ENCODE measurements around the gene VPS37D.

DNA sequence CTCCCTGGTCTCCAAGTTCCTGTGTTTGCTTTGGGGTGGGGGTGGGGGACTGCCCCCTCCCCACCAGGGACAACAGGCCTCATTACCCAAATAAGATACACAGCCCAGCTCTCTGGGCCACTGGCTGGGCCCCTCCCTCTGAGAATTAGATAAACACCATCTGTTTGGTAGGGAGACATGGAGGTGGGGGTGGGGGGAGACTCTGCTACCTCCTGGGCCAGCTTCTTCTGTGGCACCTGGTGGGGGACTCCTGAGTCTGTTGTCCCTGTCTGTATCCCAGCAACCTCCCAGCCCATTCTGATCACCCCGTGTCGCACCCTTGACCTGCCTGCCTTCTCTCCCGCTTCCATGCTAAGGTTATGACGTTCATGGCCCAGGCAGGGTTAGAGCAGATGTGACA, 49.1 kb upstream of the VPS37D start:
- TF ChIP-seq CTCF (conservative IDR thresholded peaks at IDR 0.05; ENCODE audit: low read depth in 2 of 2): no peak
- TF ChIP-seq POLR2AphosphoS5 (IDR thresholded peaks at IDR 0.05; ENCODE audit: low read depth): no peak
- TF ChIP-seq EZH2 (IDR thresholded peaks at IDR 0.05; ENCODE audit: low read depth, unreplicated experiment): no peak
- no peak for TF ChIP-seq JUNB (IDR thresholded peaks at IDR 0.05; ENCODE audit: unreplicated experiment)
- no peak for TF ChIP-seq REST (IDR thresholded peaks at IDR 0.05; ENCODE audit: unreplicated experiment)
- TF ChIP-seq, protein P1, sequence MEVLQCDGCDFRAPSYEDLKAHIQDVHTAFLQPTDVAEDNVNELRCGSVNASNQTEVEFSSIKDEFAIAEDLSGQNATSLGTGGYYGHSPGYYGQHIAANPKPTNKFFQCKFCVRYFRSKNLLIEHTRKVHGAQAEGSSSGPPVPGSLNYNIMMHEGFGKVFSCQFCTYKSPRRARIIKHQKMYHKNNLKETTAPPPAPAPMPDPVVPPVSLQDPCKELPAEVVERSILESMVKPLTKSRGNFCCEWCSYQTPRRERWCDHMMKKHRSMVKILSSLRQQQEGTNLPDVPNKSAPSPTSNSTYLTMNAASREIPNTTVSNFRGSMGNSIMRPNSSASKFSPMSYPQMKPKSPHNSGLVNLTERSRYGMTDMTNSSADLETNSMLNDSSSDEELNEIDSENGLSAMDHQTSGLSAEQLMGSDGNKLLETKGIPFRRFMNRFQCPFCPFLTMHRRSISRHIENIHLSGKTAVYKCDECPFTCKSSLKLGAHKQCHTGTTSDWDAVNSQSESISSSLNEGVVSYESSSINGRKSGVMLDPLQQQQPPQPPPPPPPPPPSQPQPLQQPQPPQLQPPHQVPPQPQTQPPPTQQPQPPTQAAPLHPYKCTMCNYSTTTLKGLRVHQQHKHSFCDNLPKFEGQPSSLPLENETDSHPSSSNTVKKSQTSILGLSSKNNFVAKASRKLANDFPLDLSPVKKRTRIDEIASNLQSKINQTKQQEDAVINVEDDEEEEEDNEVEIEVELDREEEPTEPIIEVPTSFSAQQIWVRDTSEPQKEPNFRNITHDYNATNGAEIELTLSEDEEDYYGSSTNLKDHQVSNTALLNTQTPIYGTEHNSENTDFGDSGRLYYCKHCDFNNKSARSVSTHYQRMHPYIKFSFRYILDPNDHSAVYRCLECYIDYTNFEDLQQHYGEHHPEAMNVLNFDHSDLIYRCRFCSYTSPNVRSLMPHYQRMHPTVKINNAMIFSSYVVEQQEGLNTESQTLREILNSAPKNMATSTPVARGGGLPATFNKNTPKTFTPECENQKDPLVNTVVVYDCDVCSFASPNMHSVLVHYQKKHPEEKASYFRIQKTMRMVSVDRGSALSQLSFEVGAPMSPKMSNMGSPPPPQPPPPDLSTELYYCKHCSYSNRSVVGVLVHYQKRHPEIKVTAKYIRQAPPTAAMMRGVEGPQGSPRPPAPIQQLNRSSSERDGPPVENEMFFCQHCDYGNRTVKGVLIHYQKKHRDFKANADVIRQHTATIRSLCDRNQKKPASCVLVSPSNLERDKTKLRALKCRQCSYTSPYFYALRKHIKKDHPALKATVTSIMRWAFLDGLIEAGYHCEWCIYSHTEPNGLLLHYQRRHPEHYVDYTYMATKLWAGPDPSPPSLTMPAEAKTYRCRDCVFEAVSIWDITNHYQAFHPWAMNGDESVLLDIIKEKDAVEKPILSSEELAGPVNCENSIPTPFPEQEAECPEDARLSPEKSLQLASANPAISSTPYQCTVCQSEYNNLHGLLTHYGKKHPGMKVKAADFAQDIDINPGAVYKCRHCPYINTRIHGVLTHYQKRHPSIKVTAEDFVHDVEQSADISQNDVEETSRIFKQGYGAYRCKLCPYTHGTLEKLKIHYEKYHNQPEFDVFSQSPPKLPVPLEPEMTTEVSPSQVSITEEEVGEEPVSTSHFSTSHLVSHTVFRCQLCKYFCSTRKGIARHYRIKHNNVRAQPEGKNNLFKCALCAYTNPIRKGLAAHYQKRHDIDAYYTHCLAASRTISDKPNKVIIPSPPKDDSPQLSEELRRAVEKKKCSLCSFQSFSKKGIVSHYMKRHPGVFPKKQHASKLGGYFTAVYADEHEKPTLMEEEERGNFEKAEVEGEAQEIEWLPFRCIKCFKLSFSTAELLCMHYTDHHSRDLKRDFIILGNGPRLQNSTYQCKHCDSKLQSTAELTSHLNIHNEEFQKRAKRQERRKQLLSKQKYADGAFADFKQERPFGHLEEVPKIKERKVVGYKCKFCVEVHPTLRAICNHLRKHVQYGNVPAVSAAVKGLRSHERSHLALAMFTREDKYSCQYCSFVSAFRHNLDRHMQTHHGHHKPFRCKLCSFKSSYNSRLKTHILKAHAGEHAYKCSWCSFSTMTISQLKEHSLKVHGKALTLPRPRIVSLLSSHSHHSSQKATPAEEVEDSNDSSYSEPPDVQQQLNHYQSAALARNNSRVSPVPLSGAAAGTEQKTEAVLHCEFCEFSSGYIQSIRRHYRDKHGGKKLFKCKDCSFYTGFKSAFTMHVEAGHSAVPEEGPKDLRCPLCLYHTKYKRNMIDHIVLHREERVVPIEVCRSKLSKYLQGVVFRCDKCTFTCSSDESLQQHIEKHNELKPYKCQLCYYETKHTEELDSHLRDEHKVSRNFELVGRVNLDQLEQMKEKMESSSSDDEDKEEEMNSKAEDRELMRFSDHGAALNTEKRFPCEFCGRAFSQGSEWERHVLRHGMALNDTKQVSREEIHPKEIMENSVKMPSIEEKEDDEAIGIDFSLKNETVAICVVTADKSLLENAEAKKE (CRISPR knock-in tag; IDR thresholded peaks at IDR 0.05): no peak
- no peak for TF ChIP-seq EZH2phosphoT487 (IDR thresholded peaks at IDR 0.05; ENCODE audit: unreplicated experiment)
- TF ChIP-seq CREB1 (CRISPR knock-in tag; IDR thresholded peaks at IDR 0.05; ENCODE audit: low read depth): no peak
- no peak for TF ChIP-seq ZNF114 (CRISPR knock-in tag; IDR thresholded peaks at IDR 0.05)
- TF ChIP-seq, protein P2, sequence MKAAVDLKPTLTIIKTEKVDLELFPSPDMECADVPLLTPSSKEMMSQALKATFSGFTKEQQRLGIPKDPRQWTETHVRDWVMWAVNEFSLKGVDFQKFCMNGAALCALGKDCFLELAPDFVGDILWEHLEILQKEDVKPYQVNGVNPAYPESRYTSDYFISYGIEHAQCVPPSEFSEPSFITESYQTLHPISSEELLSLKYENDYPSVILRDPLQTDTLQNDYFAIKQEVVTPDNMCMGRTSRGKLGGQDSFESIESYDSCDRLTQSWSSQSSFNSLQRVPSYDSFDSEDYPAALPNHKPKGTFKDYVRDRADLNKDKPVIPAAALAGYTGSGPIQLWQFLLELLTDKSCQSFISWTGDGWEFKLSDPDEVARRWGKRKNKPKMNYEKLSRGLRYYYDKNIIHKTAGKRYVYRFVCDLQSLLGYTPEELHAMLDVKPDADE (IDR thresholded peaks at IDR 0.05): no peak
- TF ChIP-seq STAT1 (IDR thresholded peaks at IDR 0.05; ENCODE audit: unreplicated experiment): no peak
- no peak for TF ChIP-seq NANOG (IDR thresholded peaks at IDR 0.05; ENCODE audit: borderline replicate concordance)
- TF ChIP-seq ZNF331 (CRISPR knock-in tag; IDR thresholded peaks at IDR 0.05; ENCODE audit: low read depth): no peak

Measured in GM23338 (cell line).